SK-N-MC (cell line): ENCODE measurements around the gene MYO15A.

Source experiments
- DNase-seq: peaks from one replicate; pipeline ENCODE4 v3.0.0-alpha.2; 2011; ENCODE audit warnings: low read depth, low spot score
- H3K27ac ChIP-seq: fragments of 200-600 bp; sonication (generic); 2 replicates; pipeline ENCODE4 v1.5.1; 2016; ENCODE audit warnings: mixed run types
- H3K36me3 ChIP-seq: fragments of 200-600 bp; sonication (generic); 2 replicates; pipeline ENCODE4 v1.6.1; 2017; ENCODE audit warnings: antibody characterized with exemption, low read length, mixed read lengths; ENCODE audit not compliant: insufficient read depth
- H3K4me3 ChIP-seq: fragments of 200-600 bp; sonication (generic); 2 replicates; pipeline ENCODE4 v1.5.1; 2016
- H3K9ac ChIP-seq: fragments of 200-600 bp; sonication (generic); 2 replicates; pipeline ENCODE4 v1.8.0; 2017; ENCODE audit warnings: mixed run types, mixed read lengths; ENCODE audit not compliant: insufficient read length
- H3K9me3 ChIP-seq: fragments of 200-600 bp; sonication (generic); 2 replicates; pipeline ENCODE4 v1.6.1; 2017; ENCODE audit warnings: low read depth, mild to moderate bottlenecking, antibody characterized with exemption, low read length, moderate library complexity, mixed read lengths
- EZH2 ChIP-seq: fragments of 200-600 bp; sonication (generic); IDR thresholded peaks from one replicate; pipeline ENCODE4 v1.6.1; 2017; ENCODE audit warnings: antibody characterized with exemption
- FOXP2 ChIP-seq: optimal IDR thresholded peaks from 2 replicates; pipeline ENCODE3; 2011; ENCODE audit warnings: mild to moderate bottlenecking, moderate library complexity; ENCODE audit not compliant: insufficient read depth; ENCODE audit errors: extremely low read length, control extremely low read depth
- POLR2AphosphoS5 ChIP-seq: IDR thresholded peaks from 2 replicates; pipeline ENCODE4 v1.6.1; 2012; ENCODE audit warnings: mild to moderate bottlenecking, low read depth, low read length, borderline replicate concordance

MYO15A gene

DNA sequence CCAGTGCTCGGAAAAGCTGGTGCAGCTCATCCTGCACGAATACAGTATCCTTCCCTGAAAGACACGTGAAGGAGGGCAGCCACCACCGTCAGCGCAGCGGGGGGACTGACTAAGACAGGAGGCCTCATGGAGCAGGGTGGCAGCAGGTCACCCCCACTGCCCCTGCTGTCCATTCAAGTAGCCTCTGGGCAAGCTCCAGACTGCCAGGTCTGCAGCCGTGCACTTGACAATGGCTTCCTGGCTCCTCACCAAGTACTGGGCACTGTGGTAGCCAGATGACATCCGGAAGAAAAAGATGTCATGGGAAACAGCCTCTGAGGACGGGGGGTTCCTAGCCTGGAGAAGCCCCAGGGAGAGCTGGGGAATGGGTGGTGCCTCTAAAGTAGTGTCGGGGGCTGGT is 7.9 kb upstream of the MYO15A start:
- no peak for DNase-seq
- Histone ChIP-seq H3K9me3 (no peaks in the 10 kb centered on the region), H3K9ac (no peak overlapping the region), H3K27ac (no peak overlapping the region), H3K4me3 (no peak overlapping the region), H3K36me3 (peaks cover 25% of the 10 kb centered on the region; the same call in 1 of the 2 replicates)
- no peak for TF ChIP-seq FOXP2
- no peak for TF ChIP-seq EZH2

GRCh38 chr17:18101828-18102227 is 6.7 kb upstream of the MYO15A start:
- DNase-seq, result no peak
- Histone ChIP-seq H3K9me3 (no peaks in the 10 kb centered on the region), H3K36me3 (peaks cover 14% of the 10 kb centered on the region; the same call in 1 of the 2 replicates), H3K4me3 (no peak overlapping the region), H3K9ac (no peak overlapping the region), H3K27ac (no peak overlapping the region)
- no peak for TF ChIP-seq POLR2AphosphoS5

- H3K4me3 ChIP-seq, result no peak overlapping the region
- no peaks in the 10 kb centered on the region for H3K9me3 ChIP-seq
- peaks cover 10% of the 10 kb centered on the region; the same call in 1 of the 2 replicates for H3K36me3 ChIP-seq
- no peak overlapping the region for H3K9ac ChIP-seq
- H3K27ac ChIP-seq, result no peak overlapping the region
- no peak for DNase-seq
- TF ChIP-seq EZH2 (no peak), POLR2AphosphoS5 (no peak), FOXP2 (no peak)
Observed at GRCh38 chr17:18102640-18103039, 5.9 kb upstream of the MYO15A start.

- no peaks in the 10 kb centered on the region; the same call in 1 of the 2 replicates for H3K36me3 ChIP-seq
- no peak overlapping the region for H3K27ac ChIP-seq
- no peak overlapping the region for H3K4me3 ChIP-seq
- H3K9ac ChIP-seq, result no peak overlapping the region
- H3K9me3 ChIP-seq, result no peaks in the 10 kb centered on the region
- no peak for DNase-seq
- TF ChIP-seq EZH2 (no peak), POLR2AphosphoS5 (no peak), FOXP2 (no peak)
Observed at GRCh38 chr17:18105027-18105426, 3.5 kb upstream of the MYO15A start.

GRCh38 chr17:18105595-18105994 is 3.0 kb upstream of the MYO15A start:
- no peak for TF ChIP-seq FOXP2
- TF ChIP-seq EZH2, result no peak
- TF ChIP-seq POLR2AphosphoS5, result no peak
- H3K4me3 ChIP-seq, result no peak overlapping the region
- no peak overlapping the region for H3K9ac ChIP-seq
- DNase-seq, result no peak
- no peaks in the 10 kb centered on the region for H3K9me3 ChIP-seq
- no peaks in the 10 kb centered on the region; the same call in 1 of the 2 replicates for H3K36me3 ChIP-seq
- no peak overlapping the region for H3K27ac ChIP-seq

DNA sequence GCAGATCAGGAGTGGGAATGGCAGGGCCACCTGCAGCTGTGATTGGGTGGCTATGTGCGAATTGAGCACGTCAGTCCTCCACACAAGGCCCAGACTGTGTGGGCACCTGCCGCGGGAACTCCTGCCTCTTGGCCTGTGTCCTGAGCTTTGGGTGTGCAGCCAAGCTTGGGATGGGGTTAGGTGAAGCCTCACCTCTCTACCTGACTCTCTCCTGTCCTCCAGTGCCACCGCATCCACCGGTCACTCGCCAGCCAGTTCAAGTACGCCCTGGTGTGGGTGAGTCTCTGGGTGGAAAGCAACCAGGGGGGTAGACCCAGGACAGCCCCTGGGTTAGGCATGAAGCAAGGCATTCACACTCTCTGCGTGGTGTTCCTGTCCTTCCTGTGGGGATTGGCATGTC is 2.3 kb upstream of the MYO15A start:
- H3K36me3 ChIP-seq, result no peaks in the 10 kb centered on the region; the same call in 1 of the 2 replicates

DNA sequence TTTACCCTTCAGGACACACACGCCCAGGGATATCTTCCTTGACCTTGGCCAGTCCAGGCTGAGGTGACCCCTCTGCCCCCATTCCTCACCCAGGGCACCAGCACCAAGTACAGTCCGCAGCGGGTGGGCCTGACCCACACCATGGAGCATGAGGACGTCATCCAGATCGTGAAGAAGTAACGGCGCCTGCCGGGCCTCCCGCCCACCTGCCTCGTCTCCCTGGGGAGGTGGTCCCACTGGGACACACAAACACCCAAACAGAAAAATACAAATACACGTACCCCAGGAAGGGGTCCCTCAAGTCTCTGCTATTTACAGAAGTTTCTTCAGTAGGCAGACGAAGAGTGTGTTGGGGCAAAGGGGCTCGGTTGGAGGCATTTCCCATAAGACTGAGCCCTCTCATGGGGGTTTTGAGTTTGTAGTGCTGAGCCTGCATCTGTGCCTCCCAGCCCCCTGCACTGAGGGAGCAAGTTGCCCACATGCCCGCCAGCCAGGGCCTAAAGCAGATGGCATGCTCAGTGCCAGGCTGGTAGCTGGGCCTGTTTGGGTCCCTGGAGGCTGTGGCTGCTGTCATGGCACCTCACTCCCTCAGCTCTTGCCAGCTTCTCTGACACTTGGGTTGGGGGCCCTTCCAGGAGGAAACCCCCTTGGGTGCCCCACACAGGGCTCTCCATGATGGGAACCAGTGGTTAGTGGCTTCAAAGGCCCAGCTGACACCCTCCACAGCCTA is 1.3 kb upstream of the MYO15A start:
- no peaks in the 10 kb centered on the region for H3K9me3 ChIP-seq
- no peak for TF ChIP-seq POLR2AphosphoS5
- TF ChIP-seq FOXP2, result no peak
- TF ChIP-seq EZH2, result no peak
- no peaks in the 10 kb centered on the region; the same call in 1 of the 2 replicates for H3K36me3 ChIP-seq
- no peak for DNase-seq
- H3K9ac ChIP-seq, result no peak overlapping the region
- H3K4me3 ChIP-seq, result no peak overlapping the region
- H3K27ac ChIP-seq, result no peak overlapping the region

More for the DNA sequence above, 2.3 kb upstream of the MYO15A start:
- no peak for DNase-seq
- Histone ChIP-seq H3K9me3 (no peaks in the 10 kb centered on the region), H3K9ac (no peak overlapping the region), H3K4me3 (no peak overlapping the region), H3K27ac (no peak overlapping the region)
- TF ChIP-seq POLR2AphosphoS5 (no peak), EZH2 (no peak), FOXP2 (no peak)

GRCh38 chr17:18107971-18108370 is 585 bp upstream of the MYO15A start:
- no peak overlapping the region for H3K9ac ChIP-seq
- H3K27ac ChIP-seq, result no peak overlapping the region
- TF ChIP-seq EZH2, result no peak
- TF ChIP-seq FOXP2, result no peak
- DNase-seq, result no peak
- no peak overlapping the region for H3K4me3 ChIP-seq
- H3K36me3 ChIP-seq, result no peaks in the 10 kb centered on the region; the same call in 1 of the 2 replicates
- H3K9me3 ChIP-seq, result no peaks in the 10 kb centered on the region

- H3K9ac ChIP-seq, result no peak overlapping the region
- H3K36me3 ChIP-seq, result no peaks in the 10 kb centered on the region; the same call in 1 of the 2 replicates
- no peak overlapping the region for H3K27ac ChIP-seq
- no peak for TF ChIP-seq FOXP2
- TF ChIP-seq EZH2, result no peak
- no peak for TF ChIP-seq POLR2AphosphoS5
- no peak overlapping the region for H3K4me3 ChIP-seq
- no peak for DNase-seq
- no peaks in the 10 kb centered on the region for H3K9me3 ChIP-seq
Observed at GRCh38 chr17:18109935-18110485, 1.5 kb downstream of the MYO15A start.
